ENCODE data around the gene CAB39L.

CAB39L gene

DNA sequence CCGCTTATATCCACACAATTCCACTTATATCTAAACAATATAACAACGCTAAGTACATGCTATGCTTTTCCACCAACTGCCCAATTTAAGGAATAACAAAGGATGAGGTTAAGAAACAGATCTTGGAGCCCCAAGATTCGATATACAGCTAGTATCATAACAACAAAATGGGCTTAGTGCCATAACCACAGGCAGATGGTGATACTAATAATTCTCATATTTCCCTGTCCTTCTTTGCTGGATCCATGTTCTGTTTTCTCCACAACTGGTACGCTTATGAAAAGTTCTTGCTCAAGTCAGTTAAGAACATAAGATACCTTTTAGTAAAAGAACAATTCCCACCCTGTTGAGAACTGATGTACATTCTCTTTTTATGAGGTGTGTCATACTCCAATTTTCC lies 33.9 kb downstream of the CAB39L start:
- Histone ChIP-seq H3K4me3 (ENCODE audit: low read depth, low read length) (no peak overlapping the region), H3K4me1 (ENCODE audit: control insufficient read depth in 1 of 2, insufficient read depth in 2 of 2, low read length in 2 of 2) (peaks cover 0 to 3% of the 10 kb centered on the region in 2 experiments), H3K4ac (ENCODE audit: low read depth, low read length) (no peak overlapping the region), H3K9me3 (ENCODE audit: insufficient read depth, low read depth, low read length) (no peaks in the 10 kb centered on the region), H2BK12ac (ENCODE audit: low read length) (no peak overlapping the region), H3K23ac (ENCODE audit: low read length) (no peak overlapping the region), H2BK5ac (ENCODE audit: low read depth, low read length, poor library complexity) (no peak overlapping the region), H3K14ac (ENCODE audit: low read length) (no peak overlapping the region), H2BK120ac (ENCODE audit: insufficient read depth, low read length, poor library complexity) (no peak overlapping the region), H3K9ac (ENCODE audit: low read length) (no peak overlapping the region), H2AK5ac (ENCODE audit: low read length) (no peak overlapping the region), H3K36me3 (ENCODE audit: control insufficient read depth in 1 of 2, insufficient read depth in 2 of 2, low read length in 2 of 2) (no peaks in the 10 kb centered on the region), H3K79me2 (ENCODE audit: control insufficient read depth, insufficient read depth, low read length, poor library complexity) (no peaks in the 10 kb centered on the region), H4K8ac (ENCODE audit: low read depth, low read length) (no peak overlapping the region), H4K12ac (ENCODE audit: low read depth, low read length) (no peak overlapping the region), H3K4me2 (ENCODE audit: low read length) (no peak overlapping the region), H3K18ac (ENCODE audit: low read length) (no peak overlapping the region), H4K91ac (ENCODE audit: low read depth, low read length) (no peak overlapping the region), H3K79me1 (ENCODE audit: low read length) (no peaks in the 10 kb centered on the region), H2AFZ (ENCODE audit: insufficient read depth, low read length, poor library complexity) (no peak overlapping the region), H3K27ac (ENCODE audit: low read depth, low read length) (no peak overlapping the region), H3K27me3 (ENCODE audit: insufficient read depth, low read length) (no peaks in the 10 kb centered on the region)
- DNase-seq, result no peak
- 100% methylated on average over 1 of the region's 4 CpGs for WGBS (ENCODE audit: extremely low coverage, insufficient coverage, insufficient read length)

DNA sequence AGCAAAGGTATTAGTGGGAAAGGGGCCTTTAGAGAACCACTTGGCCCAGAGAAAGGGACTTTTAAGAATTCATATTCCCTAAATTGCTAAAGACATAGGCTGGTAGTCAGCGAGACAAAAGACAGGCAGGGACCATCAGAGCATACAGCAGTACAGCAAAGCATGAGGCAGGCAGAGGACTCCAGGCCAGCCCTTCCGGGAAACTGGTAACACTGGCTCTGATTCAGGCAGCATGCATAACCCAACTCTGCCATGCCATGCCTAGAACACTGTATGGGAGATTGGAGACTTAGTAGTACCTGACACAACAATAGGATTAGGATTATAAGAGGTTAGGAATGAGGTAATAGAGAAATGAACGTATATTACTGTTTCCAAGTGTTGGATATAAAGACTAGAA lies 34.9 kb downstream of the CAB39L start:
- H3K14ac ChIP-seq (ENCODE audit: low read length), result no peak overlapping the region
- H3K9ac ChIP-seq (ENCODE audit: low read length), result no peak overlapping the region
- no peak overlapping the region for H3K4me2 ChIP-seq (ENCODE audit: low read length)
- H3K23ac ChIP-seq (ENCODE audit: low read length), result no peak overlapping the region
- no peak overlapping the region for H2BK120ac ChIP-seq (ENCODE audit: insufficient read depth, low read length, poor library complexity)
- no peaks in the 10 kb centered on the region for H3K27me3 ChIP-seq (ENCODE audit: insufficient read depth, low read length)
- H3K18ac ChIP-seq (ENCODE audit: low read length), result no peak overlapping the region
- no peak overlapping the region for H3K27ac ChIP-seq (ENCODE audit: low read depth, low read length)
- H2AFZ ChIP-seq (ENCODE audit: insufficient read depth, low read length, poor library complexity), result no peak overlapping the region
- no peak overlapping the region for H4K12ac ChIP-seq (ENCODE audit: low read depth, low read length)
- H3K4ac ChIP-seq (ENCODE audit: low read depth, low read length), result no peak overlapping the region
- no peak overlapping the region for H2BK12ac ChIP-seq (ENCODE audit: low read length)
- no peak overlapping the region for H4K8ac ChIP-seq (ENCODE audit: low read depth, low read length)
- no peak overlapping the region for H2BK5ac ChIP-seq (ENCODE audit: low read depth, low read length, poor library complexity)
- no peaks in the 10 kb centered on the region for H3K36me3 ChIP-seq (ENCODE audit: control insufficient read depth in 1 of 2, insufficient read depth in 2 of 2, low read length in 2 of 2)
- H3K79me2 ChIP-seq (ENCODE audit: control insufficient read depth, insufficient read depth, low read length, poor library complexity), result no peaks in the 10 kb centered on the region
- DNase-seq, result no peak
- no peak overlapping the region for H4K91ac ChIP-seq (ENCODE audit: low read depth, low read length)
- H3K4me3 ChIP-seq (ENCODE audit: low read depth, low read length), result no peak overlapping the region
- H2AK5ac ChIP-seq (ENCODE audit: low read length), result no peak overlapping the region
- no peaks in the 10 kb centered on the region for H3K9me3 ChIP-seq (ENCODE audit: insufficient read depth, low read depth, low read length)
- peaks cover 1% of the 10 kb centered on the region for H3K79me1 ChIP-seq (ENCODE audit: low read length)
- WGBS (ENCODE audit: extremely low coverage, insufficient coverage, insufficient read length), result 100% methylated on average over 1 of the region's 3 CpGs
- H3K4me1 ChIP-seq (ENCODE audit: control insufficient read depth in 1 of 2, insufficient read depth in 2 of 2, low read length in 2 of 2), result peaks cover 1 to 4% of the 10 kb centered on the region in 2 experiments

DNA sequence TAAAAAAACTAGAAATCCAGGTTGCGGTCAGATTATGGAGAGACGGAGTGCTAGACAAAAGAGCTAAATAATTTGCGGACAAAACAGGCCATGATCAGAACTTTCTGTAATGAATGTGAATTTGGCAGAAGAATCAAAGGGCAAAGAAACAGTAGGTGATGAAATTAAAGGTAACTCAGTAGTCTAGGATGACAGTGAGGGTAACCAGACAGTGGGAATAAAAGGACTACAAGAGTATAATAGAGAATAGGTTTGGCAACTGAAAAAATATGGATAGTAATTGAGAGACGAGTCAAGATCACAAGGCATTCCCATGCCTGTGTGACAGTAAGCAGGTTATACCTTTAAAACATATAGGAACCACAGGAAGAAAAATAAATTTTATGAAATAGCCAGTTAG lies 35.9 kb downstream of the CAB39L start:
- Histone ChIP-seq H2AK5ac (ENCODE audit: low read length) (no peak overlapping the region), H3K4me3 (ENCODE audit: low read depth, low read length) (no peak overlapping the region), H3K9ac (ENCODE audit: low read length) (no peak overlapping the region), H3K4me1 (ENCODE audit: control insufficient read depth in 1 of 2, insufficient read depth in 2 of 2, low read length in 2 of 2) (peaks cover 3 to 6% of the 10 kb centered on the region in 2 experiments), H3K27ac (ENCODE audit: low read depth, low read length) (no peak overlapping the region), H2BK120ac (ENCODE audit: insufficient read depth, low read length, poor library complexity) (no peak overlapping the region), H3K27me3 (ENCODE audit: insufficient read depth, low read length) (no peaks in the 10 kb centered on the region), H3K23ac (ENCODE audit: low read length) (no peak overlapping the region), H4K12ac (ENCODE audit: low read depth, low read length) (no peak overlapping the region), H2AFZ (ENCODE audit: insufficient read depth, low read length, poor library complexity) (no peak overlapping the region), H3K36me3 (ENCODE audit: control insufficient read depth in 1 of 2, insufficient read depth in 2 of 2, low read length in 2 of 2) (no peaks in the 10 kb centered on the region), H3K18ac (ENCODE audit: low read length) (no peak overlapping the region), H3K9me3 (ENCODE audit: insufficient read depth, low read depth, low read length) (no peaks in the 10 kb centered on the region), H4K91ac (ENCODE audit: low read depth, low read length) (no peak overlapping the region), H3K4ac (ENCODE audit: low read depth, low read length) (no peak overlapping the region), H3K14ac (ENCODE audit: low read length) (no peak overlapping the region), H2BK5ac (ENCODE audit: low read depth, low read length, poor library complexity) (no peak overlapping the region), H3K79me1 (ENCODE audit: low read length) (peaks cover 3% of the 10 kb centered on the region), H4K8ac (ENCODE audit: low read depth, low read length) (no peak overlapping the region), H2BK12ac (ENCODE audit: low read length) (no peak overlapping the region), H3K79me2 (ENCODE audit: control insufficient read depth, insufficient read depth, low read length, poor library complexity) (no peaks in the 10 kb centered on the region), H3K4me2 (ENCODE audit: low read length) (no peak overlapping the region)
- no CpG with 5 or more reads among the region's 4 CpGs for WGBS (ENCODE audit: extremely low coverage, insufficient coverage, insufficient read length)
- no peak for DNase-seq

DNA sequence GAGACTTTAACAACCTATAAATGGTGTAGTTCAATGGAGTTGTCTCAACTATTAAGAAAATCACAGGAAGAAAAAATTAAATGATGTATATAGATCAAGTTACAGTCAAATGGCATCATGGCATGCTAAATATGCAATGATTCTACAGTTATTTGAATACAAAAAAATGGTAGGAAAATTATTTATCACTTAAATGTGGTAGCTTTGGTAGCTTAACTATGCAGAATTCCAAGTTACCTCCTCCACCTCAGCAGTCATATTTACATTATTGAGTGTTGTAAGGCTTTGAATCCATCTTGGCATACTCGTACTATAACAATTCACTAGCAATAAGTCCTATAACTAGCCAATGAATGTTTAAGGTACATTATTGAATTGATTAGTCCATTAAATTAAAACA lies 36.8 kb downstream of the CAB39L start:
- Histone ChIP-seq H2BK12ac (ENCODE audit: low read length) (no peak overlapping the region), H3K14ac (ENCODE audit: low read length) (no peak overlapping the region), H3K27me3 (ENCODE audit: insufficient read depth, low read length) (no peaks in the 10 kb centered on the region), H3K4me2 (ENCODE audit: low read length) (no peak overlapping the region), H3K9me3 (ENCODE audit: insufficient read depth, low read depth, low read length) (no peaks in the 10 kb centered on the region), H4K8ac (ENCODE audit: low read depth, low read length) (no peak overlapping the region), H3K4ac (ENCODE audit: low read depth, low read length) (no peak overlapping the region), H3K9ac (ENCODE audit: low read length) (no peak overlapping the region), H3K4me3 (ENCODE audit: low read depth, low read length) (no peak overlapping the region), H3K36me3 (ENCODE audit: control insufficient read depth in 1 of 2, insufficient read depth in 2 of 2, low read length in 2 of 2) (no peaks in the 10 kb centered on the region), H3K79me1 (ENCODE audit: low read length) (peaks cover 5% of the 10 kb centered on the region), H3K79me2 (ENCODE audit: control insufficient read depth, insufficient read depth, low read length, poor library complexity) (no peaks in the 10 kb centered on the region), H2BK120ac (ENCODE audit: insufficient read depth, low read length, poor library complexity) (no peak overlapping the region), H2AK5ac (ENCODE audit: low read length) (no peak overlapping the region), H3K18ac (ENCODE audit: low read length) (no peak overlapping the region), H3K27ac (ENCODE audit: low read depth, low read length) (no peak overlapping the region), H4K12ac (ENCODE audit: low read depth, low read length) (no peak overlapping the region), H3K23ac (ENCODE audit: low read length) (no peak overlapping the region), H3K4me1 (ENCODE audit: control insufficient read depth in 1 of 2, insufficient read depth in 2 of 2, low read length in 2 of 2) (peaks cover 3 to 8% of the 10 kb centered on the region in 2 experiments), H2AFZ (ENCODE audit: insufficient read depth, low read length, poor library complexity) (no peak overlapping the region), H2BK5ac (ENCODE audit: low read depth, low read length, poor library complexity) (no peak overlapping the region), H4K91ac (ENCODE audit: low read depth, low read length) (no peak overlapping the region)
- no peak for DNase-seq
- no CpG with 5 or more reads among the region's 1 CpG for WGBS (ENCODE audit: extremely low coverage, insufficient coverage, insufficient read length)

Measured in trophoblast cell (in vitro differentiated cells and primary cell).